Measurements from ENCODE around the gene TTC28. TPM values are rescaled to one million over a fixed set of nuclear protein-coding genes. Genes with fewer than 3 reads are reported as not detected.

The TTC28 gene
- total RNA-seq, 1 donor from 2014 or later = 46.2 TPM

DNA sequence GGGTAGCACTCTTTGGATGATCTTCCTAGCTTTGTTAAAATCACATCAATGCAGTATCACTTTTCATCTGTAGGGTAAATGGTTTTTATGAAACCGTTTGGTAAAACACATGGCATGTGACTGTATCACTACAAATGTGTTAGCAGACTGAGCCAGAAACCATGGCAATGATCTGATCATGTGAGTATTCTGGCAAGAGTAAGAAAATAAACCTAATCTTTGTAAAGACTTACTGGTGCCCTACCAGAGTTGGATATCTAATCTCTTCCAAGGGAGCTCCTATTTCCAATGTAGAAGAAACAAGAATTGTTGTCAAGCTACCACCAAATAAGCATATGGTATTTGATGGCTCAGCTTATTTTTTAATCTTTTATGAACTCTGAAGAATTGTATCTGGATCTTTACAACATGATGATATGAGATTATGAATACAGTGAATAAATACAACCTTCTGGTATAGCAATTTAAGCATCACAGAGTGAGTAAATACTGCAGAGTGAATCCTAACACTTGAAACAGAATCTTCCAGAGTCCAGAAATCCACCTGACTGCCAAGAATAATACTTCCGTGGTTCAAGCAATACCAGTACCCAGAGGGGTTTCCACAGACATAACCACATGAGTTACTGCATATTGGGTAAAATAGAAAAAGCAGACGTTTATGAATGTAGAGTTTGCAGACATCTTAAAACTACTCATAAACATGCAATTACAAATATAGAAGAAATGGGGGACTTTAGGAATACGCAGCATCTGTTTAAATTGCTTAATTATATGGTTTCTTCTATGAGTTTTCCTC, 238.8 kb downstream of the TTC28 start:
- Mint-ChIP-seq H3K27ac (no peak overlapping the region), H3K4me1 (peaks cover 45% of the 10 kb centered on the region), H3K27me3 (ENCODE audit: insufficient read depth, low read depth) (no peaks in the 10 kb centered on the region), H3K9me3 (no peaks in the 10 kb centered on the region), H3K36me3 (no peaks in the 10 kb centered on the region), H3K4me3 (peak overlapping the region; percentile 95)
- Histone ChIP-seq H3K9me3 (ENCODE audit: low read depth) (no peaks in the 10 kb centered on the region), H3K4me3 (no peak overlapping the region), H3K4me2 (no peak overlapping the region), H3K27ac (no peak overlapping the region), H3K9ac (no peak overlapping the region), H3K27me3 (no peaks in the 10 kb centered on the region), H4K20me1 (ENCODE audit: low read depth) (peaks cover 31% of the 10 kb centered on the region), H3F3A (ENCODE audit: low read depth) (peaks cover 15% of the 10 kb centered on the region), H3K4me1 (peaks cover 5% of the 10 kb centered on the region), H3K36me3 (no peaks in the 10 kb centered on the region), H3K79me2 (ENCODE audit: low read depth) (peaks cover 7% of the 10 kb centered on the region), H2AFZ (replicated peaks) (no peak overlapping the region)
- TF ChIP-seq, protein P1, sequence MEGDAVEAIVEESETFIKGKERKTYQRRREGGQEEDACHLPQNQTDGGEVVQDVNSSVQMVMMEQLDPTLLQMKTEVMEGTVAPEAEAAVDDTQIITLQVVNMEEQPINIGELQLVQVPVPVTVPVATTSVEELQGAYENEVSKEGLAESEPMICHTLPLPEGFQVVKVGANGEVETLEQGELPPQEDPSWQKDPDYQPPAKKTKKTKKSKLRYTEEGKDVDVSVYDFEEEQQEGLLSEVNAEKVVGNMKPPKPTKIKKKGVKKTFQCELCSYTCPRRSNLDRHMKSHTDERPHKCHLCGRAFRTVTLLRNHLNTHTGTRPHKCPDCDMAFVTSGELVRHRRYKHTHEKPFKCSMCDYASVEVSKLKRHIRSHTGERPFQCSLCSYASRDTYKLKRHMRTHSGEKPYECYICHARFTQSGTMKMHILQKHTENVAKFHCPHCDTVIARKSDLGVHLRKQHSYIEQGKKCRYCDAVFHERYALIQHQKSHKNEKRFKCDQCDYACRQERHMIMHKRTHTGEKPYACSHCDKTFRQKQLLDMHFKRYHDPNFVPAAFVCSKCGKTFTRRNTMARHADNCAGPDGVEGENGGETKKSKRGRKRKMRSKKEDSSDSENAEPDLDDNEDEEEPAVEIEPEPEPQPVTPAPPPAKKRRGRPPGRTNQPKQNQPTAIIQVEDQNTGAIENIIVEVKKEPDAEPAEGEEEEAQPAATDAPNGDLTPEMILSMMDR (IDR thresholded peaks at IDR 0.05) = no peak
- no peak for TF ChIP-seq EZH2 (IDR thresholded peaks at IDR 0.05)
- TF ChIP-seq EZH2phosphoT487 (IDR thresholded peaks at IDR 0.05) = no peak
- DNase-seq (ENCODE audit: low spot score) = no peak

DNA sequence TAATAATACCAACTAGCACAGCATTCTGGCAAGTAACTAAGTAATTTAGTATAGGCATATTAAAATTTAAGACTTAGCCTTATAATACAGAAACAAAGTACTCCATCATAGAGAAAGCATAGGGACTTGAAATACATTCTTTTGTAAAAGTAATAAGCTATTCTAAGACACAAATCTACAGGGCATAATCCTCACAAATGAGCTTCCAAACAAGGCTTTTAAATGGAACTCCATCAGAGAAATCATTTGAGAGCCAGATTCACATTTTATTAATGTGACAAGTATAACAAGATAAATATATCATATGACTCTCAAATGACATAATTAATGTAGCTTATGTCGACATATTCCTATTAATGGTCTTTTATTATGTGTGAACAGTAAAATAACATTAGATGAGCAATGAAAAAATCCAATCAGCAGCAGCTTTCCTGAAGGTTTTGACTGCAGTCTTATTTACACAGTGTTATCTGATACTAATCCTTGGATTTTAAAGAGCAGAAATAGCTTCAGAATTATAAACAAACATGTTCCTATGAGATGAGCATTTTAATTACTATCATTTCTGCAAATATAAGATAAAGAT, 241.4 kb downstream of the TTC28 start:
- H3K27ac Mint-ChIP-seq = no peak overlapping the region
- H3F3A ChIP-seq (ENCODE audit: low read depth) = peaks cover 9% of the 10 kb centered on the region
- H3K4me2 ChIP-seq = no peak overlapping the region
- no peaks in the 10 kb centered on the region for H3K27me3 ChIP-seq
- no peak overlapping the region for H3K27ac ChIP-seq
- H3K9me3 ChIP-seq (ENCODE audit: low read depth) = no peaks in the 10 kb centered on the region
- peaks cover 2% of the 10 kb centered on the region for H3K27me3 Mint-ChIP-seq (ENCODE audit: insufficient read depth, low read depth)
- no peak overlapping the region for H3K4me3 Mint-ChIP-seq
- H3K4me3 ChIP-seq = no peak overlapping the region
- peaks cover 7% of the 10 kb centered on the region for H3K79me2 ChIP-seq (ENCODE audit: low read depth)
- no peaks in the 10 kb centered on the region for H3K36me3 Mint-ChIP-seq
- H3K9me3 Mint-ChIP-seq = no peaks in the 10 kb centered on the region
- H3K4me1 ChIP-seq = peaks cover 5% of the 10 kb centered on the region
- TF ChIP-seq EZH2 (IDR thresholded peaks at IDR 0.05) (no peak), EZH2phosphoT487 (IDR thresholded peaks at IDR 0.05) (no peak)
- TF ChIP-seq, protein P1 (IDR thresholded peaks at IDR 0.05) = no peak
- DNase-seq (ENCODE audit: low spot score) = no peak
- no peaks in the 10 kb centered on the region for H3K36me3 ChIP-seq
- no peak overlapping the region for H3K9ac ChIP-seq
- no peak overlapping the region for H2AFZ ChIP-seq (replicated peaks)
- H3K4me1 Mint-ChIP-seq = peaks cover 43% of the 10 kb centered on the region
- H4K20me1 ChIP-seq (ENCODE audit: low read depth) = peaks cover 21% of the 10 kb centered on the region

DNA sequence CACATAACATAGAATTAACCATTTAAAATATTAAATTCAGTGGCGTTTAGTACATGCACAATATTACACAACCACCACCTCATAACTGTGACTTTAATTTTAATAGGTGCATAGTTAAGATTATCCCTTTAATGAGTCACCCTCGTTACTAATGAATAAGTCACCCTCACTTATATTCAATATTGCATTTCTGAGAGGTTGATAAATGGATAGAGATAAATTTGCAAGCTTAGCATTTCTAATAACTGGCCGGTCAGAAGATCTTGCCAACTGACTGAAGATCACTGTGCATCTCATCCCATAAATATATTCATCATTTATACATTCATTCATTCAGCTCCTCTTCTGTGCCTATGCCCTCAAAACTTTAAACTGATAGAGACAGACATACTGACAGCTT, 243.7 kb downstream of the TTC28 start:
- Mint-ChIP-seq H3K4me3 (no peak overlapping the region), H3K36me3 (peaks cover 2% of the 10 kb centered on the region), H3K9me3 (no peaks in the 10 kb centered on the region), H3K4me1 (peaks cover 35% of the 10 kb centered on the region), H3K27ac (peak overlapping the region; percentile 11), H3K27me3 (ENCODE audit: insufficient read depth, low read depth) (peaks cover 2% of the 10 kb centered on the region)
- no peaks in the 10 kb centered on the region for H3F3A ChIP-seq (ENCODE audit: low read depth)
- no peak overlapping the region for H3K4me2 ChIP-seq
- no peak overlapping the region for H3K9ac ChIP-seq
- peaks cover 11% of the 10 kb centered on the region for H4K20me1 ChIP-seq (ENCODE audit: low read depth)
- TF ChIP-seq, protein P1 (IDR thresholded peaks at IDR 0.05) = no peak
- TF ChIP-seq EZH2phosphoT487 (IDR thresholded peaks at IDR 0.05) (no peak), EZH2 (IDR thresholded peaks at IDR 0.05) (no peak)
- H3K79me2 ChIP-seq (ENCODE audit: low read depth) = peaks cover 4% of the 10 kb centered on the region
- H3K4me1 ChIP-seq = peaks cover under 1% of the 10 kb centered on the region
- no peak overlapping the region for H3K27ac ChIP-seq
- H3K9me3 ChIP-seq (ENCODE audit: low read depth) = no peaks in the 10 kb centered on the region
- no peak overlapping the region for H2AFZ ChIP-seq (replicated peaks)
- no peaks in the 10 kb centered on the region for H3K36me3 ChIP-seq
- H3K27me3 ChIP-seq = no peaks in the 10 kb centered on the region
- H3K4me3 ChIP-seq = no peak overlapping the region
- no peak for DNase-seq (ENCODE audit: low spot score)
